ENCODE results near the gene PGAM5. TPM values are rescaled to one million over a fixed set of nuclear protein-coding genes. Genes with fewer than 3 reads are reported as not detected.

Gene PGAM5
- total RNA-seq, 2 experiments from 2014 or later, result 12.8 to 15.1 TPM

DNA sequence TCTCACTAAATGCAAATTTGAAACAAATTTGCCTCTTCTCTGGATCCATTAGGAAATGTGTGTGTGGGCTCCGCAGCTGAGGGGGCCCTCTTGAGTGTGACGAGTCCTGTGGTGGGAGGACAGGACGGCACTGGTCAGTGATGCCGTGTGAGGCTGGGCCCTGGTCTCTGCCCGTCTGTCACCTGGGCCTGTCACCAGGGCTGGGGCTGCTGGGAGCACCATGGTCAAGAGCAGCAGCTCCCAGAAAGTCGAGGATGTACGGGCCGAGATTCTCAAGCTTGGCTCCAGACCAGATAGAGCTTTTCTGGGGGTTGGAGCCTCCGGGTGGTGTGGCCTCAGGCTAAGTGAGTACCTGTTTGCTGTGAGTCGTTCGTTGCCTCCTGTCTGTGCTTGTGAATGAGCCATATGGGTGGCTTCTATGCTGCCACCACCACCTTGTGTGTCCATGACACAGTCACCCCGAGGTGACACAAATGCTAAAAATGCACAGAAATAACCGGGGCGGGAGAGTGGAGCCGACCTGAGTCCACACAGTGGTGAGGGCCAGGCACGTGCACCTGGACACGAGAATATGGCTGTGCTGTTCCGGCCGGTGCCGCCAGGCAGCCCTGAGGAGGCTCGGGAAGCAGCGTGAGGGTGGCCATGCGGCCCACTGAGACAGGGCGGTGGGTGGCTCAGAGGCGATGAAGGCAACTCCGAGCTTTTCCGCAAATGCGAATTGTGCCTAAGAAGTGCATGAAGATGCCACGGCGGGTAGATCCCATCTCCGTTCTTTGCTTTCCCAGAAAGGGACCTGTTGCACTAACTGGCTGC is 8.7 kb downstream of the PGAM5 start:
- Histone ChIP-seq H3K4me3 (ENCODE audit: low read length) (no peak overlapping the region), H3K27ac (ENCODE audit: low read depth in 1 of 2, low read length in 2 of 2) (no peak overlapping the region), H3K36me3 (ENCODE audit: insufficient read depth, low read length) (peaks cover 79% of the 10 kb centered on the region), H3K4me1 (ENCODE audit: insufficient read depth, low read length) (no peaks in the 10 kb centered on the region), H3K27me3 (ENCODE audit: control insufficient read depth in 1 of 2, insufficient read depth in 2 of 2, low read length in 2 of 2) (no peaks in the 10 kb centered on the region), H3K9me3 (ENCODE audit: control insufficient read depth in 1 of 2, insufficient read depth in 1 of 2, low read length in 2 of 2) (no peaks in the 10 kb centered on the region)
- H3K36me3 Mint-ChIP-seq (ENCODE audit: low read depth), result peaks cover 66% of the 10 kb centered on the region
- no peaks in the 10 kb centered on the region for H3K4me1 Mint-ChIP-seq (ENCODE audit: low read depth)
- CTCF ChIA-PET, result no interaction called here
- no peak overlapping the region for H3K27ac Mint-ChIP-seq
- no peaks in the 10 kb centered on the region for H3K27me3 Mint-ChIP-seq
- ATAC-seq (ENCODE audit: poor library complexity) (no peak), DNase-seq (peak in 1 of 14 experiments; percentile 11)
- TF ChIP-seq, protein P1, sequence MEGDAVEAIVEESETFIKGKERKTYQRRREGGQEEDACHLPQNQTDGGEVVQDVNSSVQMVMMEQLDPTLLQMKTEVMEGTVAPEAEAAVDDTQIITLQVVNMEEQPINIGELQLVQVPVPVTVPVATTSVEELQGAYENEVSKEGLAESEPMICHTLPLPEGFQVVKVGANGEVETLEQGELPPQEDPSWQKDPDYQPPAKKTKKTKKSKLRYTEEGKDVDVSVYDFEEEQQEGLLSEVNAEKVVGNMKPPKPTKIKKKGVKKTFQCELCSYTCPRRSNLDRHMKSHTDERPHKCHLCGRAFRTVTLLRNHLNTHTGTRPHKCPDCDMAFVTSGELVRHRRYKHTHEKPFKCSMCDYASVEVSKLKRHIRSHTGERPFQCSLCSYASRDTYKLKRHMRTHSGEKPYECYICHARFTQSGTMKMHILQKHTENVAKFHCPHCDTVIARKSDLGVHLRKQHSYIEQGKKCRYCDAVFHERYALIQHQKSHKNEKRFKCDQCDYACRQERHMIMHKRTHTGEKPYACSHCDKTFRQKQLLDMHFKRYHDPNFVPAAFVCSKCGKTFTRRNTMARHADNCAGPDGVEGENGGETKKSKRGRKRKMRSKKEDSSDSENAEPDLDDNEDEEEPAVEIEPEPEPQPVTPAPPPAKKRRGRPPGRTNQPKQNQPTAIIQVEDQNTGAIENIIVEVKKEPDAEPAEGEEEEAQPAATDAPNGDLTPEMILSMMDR (IDR thresholded peaks at IDR 0.05), result no peak
- no peak overlapping the region for H3K4me3 Mint-ChIP-seq
- no peaks in the 10 kb centered on the region for H3K9me3 Mint-ChIP-seq
- POLR2A ChIA-PET, result no interaction called here
- intact Hi-C loops (cut with DNase I, micrococcal nuclease), result loop anchor here in 1 of 2 experiments (10.0 kb wide), 1 partner anchor 315 kb away; the partner anchor contains the start of gene ZNF84

GRCh38 chr12:132719954-132720324 is 9.3 kb downstream of the PGAM5 start:
- ATAC-seq (ENCODE audit: poor library complexity) (no peak), DNase-seq (no peak)
- ChIA-PET POLR2A (no interaction called here), CTCF (no interaction called here)
- H3K36me3 ChIP-seq (ENCODE audit: insufficient read depth, low read length), result peaks cover 79% of the 10 kb centered on the region
- H3K4me1 ChIP-seq (ENCODE audit: insufficient read depth, low read length), result no peaks in the 10 kb centered on the region
- H3K4me3 ChIP-seq (ENCODE audit: low read length), result no peak overlapping the region
- H3K27me3 ChIP-seq (ENCODE audit: control insufficient read depth in 1 of 2, insufficient read depth in 2 of 2, low read length in 2 of 2), result no peaks in the 10 kb centered on the region
- H3K9me3 ChIP-seq (ENCODE audit: control insufficient read depth in 1 of 2, insufficient read depth in 1 of 2, low read length in 2 of 2), result no peaks in the 10 kb centered on the region
- H3K27ac ChIP-seq (ENCODE audit: low read depth in 1 of 2, low read length in 2 of 2), result no peak overlapping the region
- TF ChIP-seq, protein P1 (IDR thresholded peaks at IDR 0.05), result no peak
- intact Hi-C loops (cut with DNase I, micrococcal nuclease), result loop anchor here in 1 of 2 experiments (10.0 kb wide), 1 partner anchor 315 kb away; the partner anchor contains the start of gene ZNF84
- Mint-ChIP-seq H3K4me3 (no peak overlapping the region), H3K9me3 (no peaks in the 10 kb centered on the region), H3K27me3 (no peaks in the 10 kb centered on the region), H3K27ac (no peak overlapping the region), H3K36me3 (ENCODE audit: low read depth) (peaks cover 64% of the 10 kb centered on the region), H3K4me1 (ENCODE audit: low read depth) (no peaks in the 10 kb centered on the region)

DNA sequence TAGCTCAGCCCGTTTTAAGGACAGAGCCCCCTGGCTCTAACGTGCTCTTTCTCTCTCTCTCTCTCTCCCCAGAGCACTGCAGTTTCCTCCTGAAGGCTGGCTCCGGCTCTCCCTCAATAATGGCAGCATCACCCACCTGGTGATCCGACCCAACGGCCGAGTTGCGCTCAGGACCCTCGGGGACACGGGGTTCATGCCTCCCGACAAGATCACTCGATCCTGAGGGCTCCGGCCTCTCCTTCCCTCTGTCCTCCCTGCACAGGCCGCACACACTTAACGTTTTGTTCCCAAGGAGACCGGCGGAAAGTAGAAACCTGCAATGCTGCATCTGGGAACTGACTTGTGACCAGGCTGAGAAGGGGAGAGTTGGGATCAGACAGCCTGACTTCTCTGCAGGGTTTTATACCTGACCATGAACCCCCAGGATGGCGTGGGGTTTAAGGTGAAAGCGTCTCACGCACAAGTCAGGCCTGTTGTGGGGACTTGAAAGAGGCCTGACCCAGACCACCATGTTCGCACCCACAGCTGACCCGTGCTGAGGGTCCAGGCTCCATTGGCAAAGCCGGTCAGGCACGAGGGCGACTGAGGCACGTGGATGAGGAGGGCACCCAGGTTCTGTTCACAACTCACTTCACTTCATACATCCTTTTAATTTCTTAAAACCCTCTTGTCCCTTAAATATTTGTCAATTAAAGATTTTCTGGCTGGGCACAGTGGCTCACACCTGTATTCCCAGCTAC is 10.1 kb downstream of the PGAM5 start:
- TF ChIP-seq, protein P1 (IDR thresholded peaks at IDR 0.05), result no peak
- no peak overlapping the region for H3K27ac ChIP-seq (ENCODE audit: low read depth in 1 of 2, low read length in 2 of 2)
- DNase-seq (peak in 1 of 14 experiments; percentile 9), ATAC-seq (ENCODE audit: poor library complexity) (no peak)
- H3K9me3 ChIP-seq (ENCODE audit: control insufficient read depth in 1 of 2, insufficient read depth in 1 of 2, low read length in 2 of 2), result no peaks in the 10 kb centered on the region
- H3K27me3 ChIP-seq (ENCODE audit: control insufficient read depth in 1 of 2, insufficient read depth in 2 of 2, low read length in 2 of 2), result no peaks in the 10 kb centered on the region
- no peaks in the 10 kb centered on the region for H3K4me1 Mint-ChIP-seq (ENCODE audit: low read depth)
- intact Hi-C loops (cut with DNase I, micrococcal nuclease), result no loop called here
- no peaks in the 10 kb centered on the region for H3K27me3 Mint-ChIP-seq
- H3K4me3 ChIP-seq (ENCODE audit: low read length), result no peak overlapping the region
- H3K4me1 ChIP-seq (ENCODE audit: insufficient read depth, low read length), result no peaks in the 10 kb centered on the region
- peaks cover 67% of the 10 kb centered on the region for H3K36me3 Mint-ChIP-seq (ENCODE audit: low read depth)
- no peaks in the 10 kb centered on the region for H3K9me3 Mint-ChIP-seq
- H3K4me3 Mint-ChIP-seq, result no peak overlapping the region
- CTCF ChIA-PET, result no interaction called here
- no peak overlapping the region for H3K27ac Mint-ChIP-seq
- POLR2A ChIA-PET, result interaction anchor here (1.0 kb wide), 1 partner anchor 10 kb away, joined by 3 read pairs; the partner anchor contains the start of gene PGAM5
- peaks cover 82% of the 10 kb centered on the region for H3K36me3 ChIP-seq (ENCODE audit: insufficient read depth, low read length)
